IMR-90 (cell line): ENCODE measurements around the gene FUT4. TPM values are rescaled to one million over a fixed set of nuclear protein-coding genes. Genes with fewer than 3 reads are reported as not detected.

Experiments
- ATAC-seq: fragments of 200-7000 bp; cut with Tn5 transposase; 2 replicates; pipeline ENCODE4 v1.9.1; 2020; ENCODE audit warnings: low read depth, mild to moderate bottlenecking, moderate library complexity
- BruUV-seq: library from RNA; stranded (reverse); fragments of 400-500 nt; replicated peaks from 2 replicates; lab custom pipeline; 2021; lab: Mats Ljungman, UMichigan
- CTCF ChIA-PET: fragments of 300-600 bp; formaldehyde crosslinking; extraction: SDS; loops from one replicate; lab custom pipeline; 2021; ENCODE audit warnings: antibody characterized with exemption; lab: Yijun Ruan, JAX
- POLR2A ChIA-PET: fragments of 300-600 bp; sonication (Branson Sonifier 250); formaldehyde crosslinking; loops from one replicate; lab custom pipeline; 2022; ENCODE audit warnings: antibody characterized with exemption; ENCODE audit not compliant: unreplicated experiment; lab: Charles Lee
- DNase-seq: peaks from one replicate; pipeline ENCODE4 v3.0.0; 2013
- H2AFZ ChIP-seq: replicated peaks from 2 replicates; pipeline ENCODE3; 2013; ENCODE audit warnings: low read length, mild to moderate bottlenecking; ENCODE audit not compliant: poor library complexity
- H2AK5ac ChIP-seq: 2 replicates; pipeline ENCODE4 v1.6.1; 2013; ENCODE audit warnings: low read depth, low read length, inconsistent platforms
- H2AK9ac ChIP-seq: replicated peaks from 2 replicates; pipeline ENCODE3; 2013; ENCODE audit warnings: mild to moderate bottlenecking, low read depth, low read length, moderate library complexity; ENCODE audit not compliant: poor library complexity
- H2BK120ac ChIP-seq: 2 replicates; pipeline ENCODE4 v1.6.1; 2013; ENCODE audit warnings: low read depth, low read length, inconsistent platforms
- H2BK15ac ChIP-seq: 3 replicates; pipeline ENCODE4 v1.6.1; 2013; ENCODE audit warnings: low read depth, low read length, inconsistent platforms
- H2BK20ac ChIP-seq: 2 replicates; pipeline ENCODE4 v1.6.1; 2013; ENCODE audit warnings: low read depth, mild to moderate bottlenecking, inconsistent platforms, low read length, moderate library complexity
- H2BK5ac ChIP-seq: 2 replicates; pipeline ENCODE4 v1.6.1; 2013; ENCODE audit warnings: mild to moderate bottlenecking, low read depth, low read length, inconsistent platforms; ENCODE audit not compliant: poor library complexity, severe bottlenecking
- H3K14ac ChIP-seq: replicated peaks from 2 replicates; pipeline ENCODE4 v1.6.1; 2013; ENCODE audit warnings: low read depth, low read length, inconsistent platforms
- H3K18ac ChIP-seq: 2 replicates; pipeline ENCODE4 v1.6.1; 2013; ENCODE audit warnings: low read depth, low read length, control low read depth
- H3K23ac ChIP-seq: 2 replicates; pipeline ENCODE4 v1.6.1; 2013; ENCODE audit warnings: low read depth, low read length, inconsistent platforms
- H3K27ac ChIP-seq: 2 replicates; pipeline ENCODE4 v1.5.1; 2013; ENCODE audit warnings: mild to moderate bottlenecking, control low read depth, low read length; ENCODE audit not compliant: insufficient read depth
- H3K27me3 ChIP-seq: 2 replicates; pipeline ENCODE4 v1.6.1; 2013; ENCODE audit warnings: low read length; ENCODE audit not compliant: control insufficient read depth, insufficient read depth
- H3K36me3 ChIP-seq: 2 replicates; pipeline ENCODE4 v1.6.1; 2013; ENCODE audit warnings: low read length, mixed read lengths; ENCODE audit not compliant: control insufficient read depth, insufficient read depth
- H3K4ac ChIP-seq: 2 replicates; pipeline ENCODE4 v1.6.1; 2013; ENCODE audit warnings: low read depth, low read length, inconsistent platforms
- H3K4me1 ChIP-seq: 2 replicates; pipeline ENCODE4 v1.6.1; 2013; ENCODE audit warnings: low read length, mixed read lengths; ENCODE audit not compliant: control insufficient read depth, insufficient read depth
- H3K4me2 ChIP-seq: 2 replicates; pipeline ENCODE4 v1.6.1; 2013; ENCODE audit warnings: low read depth, mild to moderate bottlenecking, control low read depth, low read length, moderate library complexity
- H3K4me3 ChIP-seq: 2 replicates; pipeline ENCODE4 v1.5.1; 2013; ENCODE audit warnings: low read depth, mild to moderate bottlenecking, control low read depth, low read length, moderate library complexity; ENCODE audit not compliant: insufficient read depth
- H3K56ac ChIP-seq: 2 replicates; pipeline ENCODE4 v1.6.1; 2013; ENCODE audit warnings: low read length, inconsistent platforms; ENCODE audit not compliant: insufficient read depth; ENCODE audit errors: extremely low read depth
- H3K79me1 ChIP-seq, 2 experiments: 2 replicates each; pipeline ENCODE4 v1.6.1; 2013; ENCODE audit warnings: low read length in 2 of 2, inconsistent platforms in 1 of 2, low read depth in 1 of 2
- H3K9ac ChIP-seq: 2 replicates; pipeline ENCODE4 v1.6.1; 2013; ENCODE audit warnings: low read depth, low read length, control low read depth
- H3K9me1 ChIP-seq: 2 replicates; pipeline ENCODE4 v1.6.1; 2013; ENCODE audit warnings: low read length, inconsistent platforms; ENCODE audit not compliant: insufficient read depth
- H3K9me3 ChIP-seq: 2 replicates; pipeline ENCODE4 v1.6.1; 2013; ENCODE audit warnings: low read length; ENCODE audit not compliant: control insufficient read depth, insufficient read depth
- H4K20me1 ChIP-seq: 2 replicates; pipeline ENCODE4 v1.6.1; 2013; ENCODE audit warnings: low read length, inconsistent platforms; ENCODE audit not compliant: insufficient read depth
- H4K5ac ChIP-seq: 2 replicates; pipeline ENCODE4 v1.6.1; 2013; ENCODE audit warnings: mild to moderate bottlenecking, low read depth, low read length, control low read depth
- H4K8ac ChIP-seq, 2 experiments: 2 replicates each; pipeline ENCODE4 v1.6.1; 2013; ENCODE audit warnings: low read depth in 2 of 2, low read length in 2 of 2, control low read depth in 1 of 2, inconsistent platforms in 1 of 2
- H4K91ac ChIP-seq: 2 replicates; pipeline ENCODE4 v1.6.1; 2013; ENCODE audit warnings: low read depth, low read length, inconsistent platforms; ENCODE audit not compliant: insufficient read depth
- CEBPB ChIP-seq: IDR thresholded peaks from 2 replicates; pipeline ENCODE4 v1.6.1; 2012; ENCODE audit warnings: low read depth, low read length, improper control_type of control experiment
- ELK1 ChIP-seq: fragments of 150-350 bp; IDR thresholded peaks from 2 replicates; pipeline ENCODE4 v1.6.1; 2016; ENCODE audit warnings: low read depth, mild to moderate bottlenecking, low read length, moderate library complexity, borderline replicate concordance
- FOS ChIP-seq: fragments of 150-350 bp; IDR thresholded peaks from 2 replicates; pipeline ENCODE4 v1.6.1; 2016; ENCODE audit warnings: low read depth, low read length
- MAFK ChIP-seq: IDR thresholded peaks from 2 replicates; pipeline ENCODE4 v1.6.1; 2012; ENCODE audit warnings: low read depth, low read length, improper control_type of control experiment
- MAZ ChIP-seq: IDR thresholded peaks from 2 replicates; pipeline ENCODE4 v1.6.1; 2012; ENCODE audit warnings: low read depth, mild to moderate bottlenecking, low read length, improper control_type of control experiment, moderate library complexity, borderline replicate concordance
- RAD21 ChIP-seq: IDR thresholded peaks from 2 replicates; pipeline ENCODE4 v1.6.1; 2012; ENCODE audit warnings: low read length, improper control_type of control experiment
- RFX5 ChIP-seq: IDR thresholded peaks from 2 replicates; pipeline ENCODE4 v1.8.0; 2012; ENCODE audit warnings: low read depth, mild to moderate bottlenecking, low read length, moderate library complexity
- WGBS, 2 experiments: methylation state at CpG; one replicate each; pipeline versions ENCODE4 v1.1.5 to v1.1.7; 2013; ENCODE audit warnings: missing lambda C conversion rate in 2 of 2; ENCODE audit not compliant: insufficient read length in 1 of 2; ENCODE audit errors: extremely low coverage in 2 of 2; 5-methylcytosine and 5-hydroxymethylcytosine counted together
- dilution Hi-C: fragments of 300-500 bp; cut with HindIII; formaldehyde crosslinking; loops from one replicate; pipeline ENCODE4 v1.14.3; 2018; ENCODE audit warnings: low sequenced_read_pairs; ENCODE audit not compliant: unreplicated experiment
- in situ Hi-C: fragments of 300-500 bp; cut with MboI; formaldehyde crosslinking; loops from 3 replicates; pipeline ENCODE4 v1.14.3; 2019; ENCODE audit warnings: low sequenced_read_pairs, inconsistent platforms, mixed read lengths
- intact Hi-C: fragments of 100-400 bp; cut with micrococcal nuclease; formaldehyde crosslinking; loops from 2 replicates; pipeline ENCODE4 v1.10.0; 2022
- polyA plus RNA-seq, 3 experiments: library from polyadenylated mRNA; depleted of rRNA; stranded (reverse); fragments of >200 nt; gene quantifications; 2 replicates each; pipeline ENCODE4 v1.2.3, GENCODE V29; 2012; ENCODE audit warnings: low replicate concordance in 1 of 3
- total RNA-seq: library from RNA; depleted of rRNA; stranded (reverse); fragments of >200 nt; gene quantifications from 2 replicates; pipeline ENCODE4 v1.2.3, GENCODE V29; 2012
- TF ChIP-seq, protein P1 (sequence below): fragments of 150-350 bp; IDR thresholded peaks from 2 replicates; pipeline ENCODE4 v1.6.1; 2017; ENCODE audit warnings: mild to moderate bottlenecking, antibody characterized with exemption, low read length, low read depth

FUT4 gene
- total and polyA plus RNA-seq, 2 of the 4 experiments (the other 2 are of a cell fraction) = 2.2 to 2.4 TPM

GRCh38 chr11:94583213-94583865, 39.6 kb downstream of the FUT4 start:
- Histone ChIP-seq H4K91ac (no peak overlapping the region), H3K23ac (no peak overlapping the region), H4K20me1 (no peaks in the 10 kb centered on the region), H2AK9ac (no peak overlapping the region), H4K5ac (no peak overlapping the region), H3K18ac (no peak overlapping the region), H3K4me2 (no peak overlapping the region), H3K27me3 (peaks cover 5% of the 10 kb centered on the region; the same call in 1 of the 2 replicates), H2AK5ac (no peak overlapping the region), H3K27ac (no peak overlapping the region), H3K9ac (no peak overlapping the region), H3K36me3 (no peaks in the 10 kb centered on the region), H2BK15ac (no peak overlapping the region), H3K4me3 (no peak overlapping the region), H4K8ac (no peak overlapping the region), H2BK5ac (no peak overlapping the region), H2AFZ (no peak overlapping the region), H2BK20ac (no peak overlapping the region), H3K9me3 (no peaks in the 10 kb centered on the region), H3K9me1 (no peaks in the 10 kb centered on the region), H3K4ac (no peak overlapping the region), H3K79me1 (no peaks in the 10 kb centered on the region), H3K4me1 (peaks cover 2% of the 10 kb centered on the region), H2BK120ac (no peak overlapping the region), H3K14ac (no peak overlapping the region), H3K56ac (no peak overlapping the region)
- ATAC-seq = no peak
- TF ChIP-seq MAFK (no peak), RFX5 (no peak), MAZ (no peak), FOS (no peak), ELK1 (no peak), RAD21 (no peak), CEBPB (no peak)
- TF ChIP-seq, protein P1, sequence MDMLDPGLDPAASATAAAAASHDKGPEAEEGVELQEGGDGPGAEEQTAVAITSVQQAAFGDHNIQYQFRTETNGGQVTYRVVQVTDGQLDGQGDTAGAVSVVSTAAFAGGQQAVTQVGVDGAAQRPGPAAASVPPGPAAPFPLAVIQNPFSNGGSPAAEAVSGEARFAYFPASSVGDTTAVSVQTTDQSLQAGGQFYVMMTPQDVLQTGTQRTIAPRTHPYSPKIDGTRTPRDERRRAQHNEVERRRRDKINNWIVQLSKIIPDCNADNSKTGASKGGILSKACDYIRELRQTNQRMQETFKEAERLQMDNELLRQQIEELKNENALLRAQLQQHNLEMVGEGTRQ = no peak
- no peak for DNase-seq
- intact Hi-C loops = no loop called here
- in situ Hi-C loops = no loop called here
- dilution Hi-C loops = no loop called here
- CTCF ChIA-PET = no interaction called here
- no CpG with 5 or more reads among the region's 4 CpGs for WGBS, 2 experiments
- BruUV-seq = no TSS peak
- POLR2A ChIA-PET = no interaction called here
